Spleen (tissue), 11 donors: Measurements from ENCODE around the gene SBF1. TPM values are rescaled to one million over a fixed set of nuclear protein-coding genes. Genes with fewer than 3 reads are reported as not detected.

Source experiments
- DNase-seq: peaks from one replicate; pipeline ENCODE4 v3.0.0-alpha.2; 2020
- H3K27ac ChIP-seq, 8 donors: fragments of 200-600 bp; sonication (generic) in 7 of 8; 1 replicate in 4 of 8; 2 replicates in 4 of 8; pipeline versions ENCODE4 v1.5.0 to v1.8.0; 2016 to 2021; ENCODE audit warnings: inconsistent platforms in 4 of 8, mild to moderate bottlenecking in 4 of 8, moderate library complexity in 1 of 8
- H3K27me3 ChIP-seq, 7 donors: fragments of 200-600 bp; sonication (generic) in 6 of 7; replicated peaks in 1 of 7; 1 replicate in 4 of 7; 2 replicates in 3 of 7; pipeline versions ENCODE4 v1.5.0 to v1.8.0; 2016 to 2021; ENCODE audit warnings: inconsistent platforms in 3 of 7, mild to moderate bottlenecking in 1 of 7
- H3K36me3 ChIP-seq, 6 donors: fragments of 200-600 bp; sonication (generic) in 5 of 6; 1 replicate in 4 of 6; 2 replicates in 2 of 6; pipeline versions ENCODE4 v1.5.0 to v1.8.0; 2016 to 2021; ENCODE audit warnings: inconsistent platforms in 2 of 6
- H3K4me1 ChIP-seq, 6 donors: fragments of 200-600 bp; sonication (generic) in 5 of 6; 1 replicate in 3 of 6; 2 replicates in 3 of 6; pipeline versions ENCODE4 v1.5.0 to v1.8.0; 2016 to 2021; ENCODE audit warnings: inconsistent platforms in 3 of 6
- H3K4me3 ChIP-seq, 8 donors: fragments of 200-600 bp; sonication (generic) in 7 of 8; 1 replicate in 4 of 8; 2 replicates in 4 of 8; pipeline versions ENCODE4 v1.5.0 to v1.8.0; 2016 to 2021; ENCODE audit warnings: inconsistent platforms in 4 of 8, mild to moderate bottlenecking in 4 of 8, moderate library complexity in 2 of 8
- H3K9me3 ChIP-seq, 8 donors: fragments of 200-600 bp; sonication (generic) in 7 of 8; 1 replicate in 4 of 8; 2 replicates in 4 of 8; pipeline versions ENCODE4 v1.5.0 to v1.8.0; 2016 to 2021; ENCODE audit warnings: inconsistent platforms in 4 of 8
- CTCF ChIP-seq, 11 experiments: fragments of 200-600 bp in 7 of 11; fragments of 450-650 bp in 4 of 11; sonication (generic) in 4 of 11; IDR thresholded peaks in 8 of 11; conservative IDR thresholded peaks in 3 of 11; 1 replicate in 7 of 11; 2 replicates in 4 of 11; pipeline versions ENCODE4 v1.4.0 to v1.8.0; 2016 to 2021; ENCODE audit warnings: antibody characterized with exemption in 11 of 11, inconsistent platforms in 4 of 11, mild to moderate bottlenecking in 1 of 11
- POLR2A ChIP-seq, 3 donors: fragments of 450-650 bp; IDR thresholded peaks; one replicate each; pipeline ENCODE4 v1.5.1; 2017; ENCODE audit warnings: antibody characterized with exemption in 3 of 3, mild to moderate bottlenecking in 1 of 3
- POLR2AphosphoS5 ChIP-seq, 3 donors: sonication (generic); formaldehyde crosslinking; IDR thresholded peaks; one replicate each; pipeline ENCODE4 v1.5.1; 2017; ENCODE audit warnings: antibody characterized with exemption in 3 of 3
- WGBS, 5 donors: extraction: QIAGEN DNeasy Blood & Tissue Kit in 3 of 5; methylation state at CpG; one replicate each; pipeline versions ENCODE4 v1.1.5 to v1.1.7; 2013 to 2018; 5-methylcytosine and 5-hydroxymethylcytosine counted together
- intact Hi-C: fragments of 100-400 bp; cut with DNase I; formaldehyde crosslinking; loops from one replicate; pipeline ENCODE4 v1.15.0; 2023; ENCODE audit warnings: low total_unique reads
- polyA plus RNA-seq, 3 donors: library from polyadenylated mRNA; stranded (reverse); fragments of 200-250 nt; gene quantifications; one replicate each; pipeline ENCODE4 v1.2.1, GENCODE V29; 2013
- total RNA-seq, 7 donors: library from RNA; depleted of rRNA in 3 of 7; stranded (reverse); fragments of >200 nt in 3 of 7; fragmentation: NEBNext Ultra II Directional in 4 of 7; extraction: Animal tissue kit (Norgen Biotek cat#: 25700) in 4 of 7; gene quantifications; one replicate each; pipeline versions ENCODE4 v1.1.0 to v1.2.1, GENCODE V29; 2016 to 2021
- donor health status: healthy with polysubstance abuse.
- donor health status: DM: no; HTN: no; CAD: no; lungs with moderate emphysema.
- donor health status: DM: no; HTN: no; CAD: no.
- donor health status: Bipolar disorder and iron deficiency.
- donor health status: healthy.
- donor health status: DM: no; HTN: no; CAD: no.
- donor health status: DM: yes; HTN: yes; CAD: no.

SBF1 gene
- total and polyA plus RNA-seq, 10 donors = 35.7 to 96.9 (median 75.3) TPM

GRCh38 chr22:50443801-50444625 lies 30.8 kb downstream of the SBF1 start:
- peak overlapping the region in 4 of 8 donors; percentile 33 to 68 (median 44) for H3K27ac ChIP-seq
- H3K36me3 ChIP-seq = peaks cover 0 to 100% (median 67%) of the 10 kb centered on the region in 6 donors
- no peaks in the 10 kb centered on the region for H3K27me3 ChIP-seq
- WGBS, 5 donors = 74 to 84% (median 77%) methylated on average over 15 to 28 of the region's 28 CpGs
- peaks cover 0 to 45% (median 15%) of the 10 kb centered on the region in 6 donors for H3K4me1 ChIP-seq
- no peak overlapping the region for H3K4me3 ChIP-seq
- intact Hi-C loops = no loop called here
- no peak for DNase-seq
- TF ChIP-seq POLR2A (IDR thresholded peaks at IDR 0.05) (no peak), POLR2AphosphoS5 (IDR thresholded peaks at IDR 0.05) (peak; percentile 23 to 78 (median 48))
- no peaks in the 10 kb centered on the region for H3K9me3 ChIP-seq

- intact Hi-C loops = no loop called here
- Histone ChIP-seq H3K36me3 (peaks cover 0 to 100% (median 67%) of the 10 kb centered on the region in 6 donors), H3K27ac (peak overlapping the region in 3 of 8 donors; percentile 35 to 52 (median 46)), H3K9me3 (no peaks in the 10 kb centered on the region), H3K4me1 (peaks cover 0 to 45% (median 15%) of the 10 kb centered on the region in 6 donors), H3K27me3 (no peaks in the 10 kb centered on the region), H3K4me3 (no peak overlapping the region)
- no peak for DNase-seq
- WGBS, 5 donors = 71 to 85% (median 77%) methylated on average over 9 to 15 of the region's 15 CpGs
- no peak for TF ChIP-seq POLR2A (IDR thresholded peaks at IDR 0.05)
- no peak for TF ChIP-seq CTCF (IDR thresholded peaks at IDR 0.05 in 8 of 11, conservative IDR thresholded peaks at IDR 0.05 in 3 of 11)
- peak; percentile 59 to 83 (median 61) for TF ChIP-seq POLR2AphosphoS5 (IDR thresholded peaks at IDR 0.05)
These were observed 31.6 kb downstream of the SBF1 start for GRCh38 chr22:50443197-50443596.

- Histone ChIP-seq H3K4me1 (peaks cover 0 to 45% (median 15%) of the 10 kb centered on the region in 6 donors), H3K9me3 (no peaks in the 10 kb centered on the region), H3K27ac (peak overlapping the region in 1 of 8 donors; percentile 36), H3K36me3 (peaks cover 0 to 100% (median 67%) of the 10 kb centered on the region in 6 donors), H3K4me3 (no peak overlapping the region), H3K27me3 (no peaks in the 10 kb centered on the region)
- TF ChIP-seq CTCF (IDR thresholded peaks at IDR 0.05 in 8 of 11, conservative IDR thresholded peaks at IDR 0.05 in 3 of 11) = no peak
- peak in 2 of 3 donors; percentile 10 to 42 for TF ChIP-seq POLR2AphosphoS5 (IDR thresholded peaks at IDR 0.05)
- no peak for TF ChIP-seq POLR2A (IDR thresholded peaks at IDR 0.05)
- DNase-seq = no peak
- WGBS, 5 donors = 73 to 95% (median 89%) methylated on average over 15 to 17 of the region's 17 CpGs
- intact Hi-C loops = no loop called here
These were observed 33.3 kb downstream of the SBF1 start for GRCh38 chr22:50441428-50441993.

- DNase-seq = no peak
- H3K4me3 ChIP-seq = no peak overlapping the region
- intact Hi-C loops = no loop called here
- H3K36me3 ChIP-seq = peaks cover 4 to 100% (median 67%) of the 10 kb centered on the region in 6 donors
- TF ChIP-seq CTCF (IDR thresholded peaks at IDR 0.05 in 8 of 11, conservative IDR thresholded peaks at IDR 0.05 in 3 of 11) = no peak
- TF ChIP-seq POLR2A (IDR thresholded peaks at IDR 0.05) = no peak
- TF ChIP-seq POLR2AphosphoS5 (IDR thresholded peaks at IDR 0.05) = peak; percentile 12 to 51 (median 12)
- 86 to 91% (median 89%) methylated on average over 5 to 26 of the region's 26 CpGs for WGBS, 5 donors
- H3K27ac ChIP-seq = no peak overlapping the region
- peaks cover 0 to 38% (median 13%) of the 10 kb centered on the region in 6 donors for H3K4me1 ChIP-seq
- no peaks in the 10 kb centered on the region for H3K9me3 ChIP-seq
- no peaks in the 10 kb centered on the region for H3K27me3 ChIP-seq
These were observed 34.1 kb downstream of the SBF1 start for GRCh38 chr22:50440544-50441249.
